ENCODE results near the gene KCND3.

KCND3 gene

GRCh38 chr1:111837393-111837792 is 152.1 kb downstream of the KCND3 start:
- no peak for FAIRE-seq

- no peak for FAIRE-seq
Measured at GRCh38 chr1:111836111-111836510, 153.4 kb downstream of the KCND3 start.

DNA sequence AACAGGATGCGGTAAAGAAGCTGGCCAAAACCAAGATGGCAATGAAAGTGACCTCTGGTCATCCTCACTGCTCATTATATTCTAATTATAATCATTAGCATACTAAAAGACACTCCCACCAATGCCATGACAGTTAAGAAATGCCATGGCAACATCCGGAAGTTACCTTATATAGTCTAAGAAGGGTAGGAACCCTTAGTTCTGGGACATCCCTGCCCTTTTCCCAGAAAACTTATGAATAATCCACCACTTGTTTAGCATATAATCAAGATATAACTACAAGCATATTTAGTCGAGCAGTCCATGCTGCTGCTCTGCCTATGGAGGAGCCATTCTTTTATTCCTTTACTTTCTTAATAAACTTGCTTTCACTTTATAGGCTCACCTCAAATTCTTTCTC is 154.0 kb downstream of the KCND3 start:
- no peak for FAIRE-seq

DNA sequence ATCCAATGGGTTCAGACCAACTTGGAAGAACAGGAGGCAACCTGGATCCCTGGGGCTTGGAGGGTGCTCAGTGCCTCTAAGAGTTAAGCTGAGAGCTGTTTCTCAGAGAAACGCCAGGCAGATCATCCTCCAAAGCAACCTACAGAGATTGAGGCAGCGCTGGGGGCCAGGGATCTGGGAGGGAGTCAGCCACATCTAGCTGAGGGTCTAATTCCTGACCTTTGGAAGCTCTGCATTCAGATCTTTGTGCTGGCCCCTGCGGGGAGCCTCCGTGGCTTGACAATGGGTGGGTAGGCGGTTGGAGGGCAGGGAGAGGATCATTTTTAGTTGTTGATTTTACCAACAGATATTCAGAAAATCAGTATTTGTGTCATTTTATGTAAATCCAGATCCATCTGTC is 154.5 kb downstream of the KCND3 start:
- FAIRE-seq: no peak

GRCh38 chr1:111833334-111833733 is 156.1 kb downstream of the KCND3 start:
- FAIRE-seq: no peak

GRCh38 chr1:111832521-111833155 is 156.8 kb downstream of the KCND3 start:
- FAIRE-seq: no peak

GRCh38 chr1:111831153-111831552 is 158.3 kb downstream of the KCND3 start:
- no peak for FAIRE-seq

DNA sequence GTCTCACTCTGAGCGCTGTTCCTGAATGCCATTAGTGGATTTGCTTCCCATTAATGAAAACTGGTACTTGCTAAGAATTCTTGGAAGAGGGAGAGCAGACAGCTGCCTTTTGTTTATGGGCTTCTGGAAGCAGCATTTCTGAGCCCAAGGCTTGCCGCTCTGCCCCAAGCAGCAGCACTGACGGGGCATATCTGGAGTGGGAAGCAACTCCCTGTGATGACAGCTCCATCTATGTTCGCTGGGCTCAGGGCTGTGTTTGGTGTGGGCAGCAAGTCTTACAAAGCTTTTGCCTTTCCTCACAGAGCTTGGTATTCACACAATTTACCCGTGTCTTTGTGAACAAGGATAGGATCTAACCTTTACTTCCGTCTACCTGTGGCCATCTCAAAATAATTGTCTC is 161.5 kb downstream of the KCND3 start:
- FAIRE-seq: no peak

DNA sequence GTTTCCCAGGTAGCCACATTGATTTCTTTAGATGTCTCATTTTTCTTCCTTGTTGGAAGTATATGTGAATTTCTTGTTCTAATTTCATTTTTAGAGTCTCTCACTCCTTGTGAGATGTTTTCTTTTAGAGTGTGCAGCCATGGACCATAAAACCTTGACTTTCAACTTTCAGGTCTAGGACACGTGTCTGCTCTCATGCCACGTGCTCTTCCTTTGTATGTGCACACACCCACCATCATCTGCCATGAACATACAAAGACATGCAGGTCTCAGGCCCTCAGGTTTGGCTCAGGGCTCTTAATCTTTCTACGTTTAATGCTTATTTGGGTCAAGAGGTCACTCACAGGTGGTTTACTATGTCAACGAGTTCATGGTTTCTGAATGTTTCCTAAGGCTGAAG is 163.2 kb downstream of the KCND3 start:
- FAIRE-seq: no peak

- no peak for FAIRE-seq
Measured at GRCh38 chr1:111825217-111825616, 164.3 kb downstream of the KCND3 start.

- no peak for FAIRE-seq
Measured at GRCh38 chr1:111822138-111822537, 167.3 kb downstream of the KCND3 start.

GRCh38 chr1:111821121-111821745 is 168.2 kb downstream of the KCND3 start:
- no peak for FAIRE-seq

GRCh38 chr1:111819566-111820263 is 169.8 kb downstream of the KCND3 start:
- no peak for FAIRE-seq

DNA sequence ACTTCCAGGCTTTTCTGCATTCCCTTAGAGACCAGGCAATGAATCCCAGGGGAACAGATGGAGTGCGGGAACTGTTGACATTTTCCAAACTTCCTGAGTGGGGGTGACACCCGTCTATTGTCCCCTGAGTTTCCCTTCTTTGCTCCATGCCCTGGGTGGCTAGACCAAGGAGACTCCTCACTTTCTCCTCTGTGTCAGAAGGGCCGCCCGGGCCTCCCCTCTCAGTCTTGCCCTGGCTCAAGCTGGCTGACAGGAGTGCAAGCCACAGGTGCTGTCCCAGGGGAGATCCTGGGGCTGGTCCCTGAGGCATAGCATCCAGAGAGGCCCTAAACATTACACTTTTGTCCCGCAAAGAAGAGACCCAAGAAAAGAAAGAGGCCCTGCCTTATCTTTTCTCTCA is 170.9 kb downstream of the KCND3 start:
- FAIRE-seq: no peak

- FAIRE-seq: no peak
Measured at GRCh38 chr1:111818081-111818480, 171.4 kb downstream of the KCND3 start.

GRCh38 chr1:111814642-111815041 is 174.8 kb downstream of the KCND3 start:
- FAIRE-seq: no peak

DNA sequence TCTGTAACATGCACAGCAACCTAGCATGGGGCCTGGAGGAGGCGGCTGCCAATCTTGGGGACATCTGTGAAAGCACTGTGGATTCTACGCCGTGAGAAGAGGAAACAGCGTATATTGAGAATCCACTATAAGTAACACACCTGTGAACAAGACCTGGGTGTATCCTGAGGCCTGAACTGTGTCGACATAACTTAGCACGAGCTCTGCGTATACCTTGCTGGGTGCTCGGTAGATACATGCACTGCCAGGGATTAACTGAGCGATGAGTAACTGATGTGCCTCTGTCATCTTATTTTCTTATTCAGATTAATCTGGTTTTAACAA is 175.2 kb downstream of the KCND3 start:
- FAIRE-seq: no peak

- FAIRE-seq: no peak
Measured at GRCh38 chr1:111813440-111814304, 175.8 kb downstream of the KCND3 start.

DNA sequence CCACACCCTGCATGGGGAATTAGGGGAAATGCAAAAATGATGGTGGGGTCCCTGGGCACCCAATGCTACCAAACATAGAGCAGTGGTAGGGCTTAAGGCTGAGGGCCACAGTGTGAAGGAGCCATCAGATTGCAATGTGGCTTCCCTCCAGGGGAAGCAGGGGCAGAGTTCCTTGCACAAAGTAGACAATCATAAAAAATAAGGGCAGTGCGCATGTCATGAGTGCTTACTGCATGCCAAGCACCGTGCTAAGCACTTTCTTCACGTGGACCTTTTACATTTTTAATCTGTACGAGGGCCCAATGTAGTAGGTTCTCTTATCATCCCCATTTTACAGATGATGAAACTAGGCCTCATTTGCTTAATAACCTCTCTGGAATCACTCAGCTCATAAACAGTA is 177.2 kb downstream of the KCND3 start:
- FAIRE-seq: no peak

DNA sequence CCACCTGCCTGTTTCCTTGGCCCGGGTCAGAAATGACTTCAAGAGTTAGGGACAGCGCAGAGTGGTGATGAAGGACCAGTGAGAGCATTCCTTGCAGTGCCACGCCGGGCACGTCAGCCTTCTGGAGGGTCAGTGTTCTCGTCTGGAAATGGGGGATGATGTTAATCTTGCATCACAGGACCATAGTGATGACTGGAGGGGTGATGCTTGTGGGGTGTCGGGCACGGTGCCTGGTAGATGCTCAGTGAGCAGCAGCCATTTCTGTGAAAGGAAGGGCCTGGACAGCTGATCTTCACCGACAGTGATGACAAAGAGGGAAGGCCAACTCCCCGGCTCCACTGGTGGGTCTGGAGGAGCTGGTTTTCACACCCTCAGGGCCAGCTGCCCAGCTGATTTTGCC is 177.6 kb downstream of the KCND3 start:
- FAIRE-seq: no peak

- no peak for FAIRE-seq
Measured at GRCh38 chr1:111805251-111805650, 184.2 kb downstream of the KCND3 start.

- no peak for FAIRE-seq
Measured at GRCh38 chr1:111804776-111805175, 184.7 kb downstream of the KCND3 start.

- no peak for FAIRE-seq
Measured at GRCh38 chr1:111803951-111804350, 185.5 kb downstream of the KCND3 start.

- FAIRE-seq: no peak
Measured at GRCh38 chr1:111802984-111803383, 186.5 kb downstream of the KCND3 start.

Data from colon (tissue), 2 donors.